GM18858 (cell line): Measurements from ENCODE around the gene TBL1X.

Experiments
- ATAC-seq: cut with Tn5 transposase; IDR thresholded peaks from one replicate; pipeline ENCODE4 v1.9.1; 2021; ENCODE audit not compliant: unreplicated experiment

The TBL1X gene

GRCh38 chrX:9698576-9698975 is 233.7 kb downstream of the TBL1X start:
- ATAC-seq, result no peak

DNA sequence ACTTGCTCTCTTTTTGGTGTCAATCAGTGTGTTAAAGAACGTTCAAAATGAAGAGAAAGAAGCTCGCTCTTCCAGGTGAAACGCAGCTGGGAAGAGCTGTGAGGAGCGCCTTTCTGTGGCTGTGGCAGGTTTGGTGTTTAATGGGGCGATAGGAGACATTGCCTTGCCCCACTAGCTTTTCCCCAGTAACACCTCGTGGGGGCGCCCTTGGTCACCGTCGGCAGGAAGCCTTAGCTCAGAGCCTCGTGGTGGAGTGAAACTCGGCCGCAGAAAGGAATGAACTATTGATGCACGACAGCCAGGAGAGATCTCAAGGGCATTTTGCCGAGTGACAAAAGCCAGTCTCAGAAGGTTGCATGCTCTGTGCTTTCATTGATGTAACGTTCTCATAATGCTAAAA is 235.7 kb downstream of the TBL1X start:
- ATAC-seq, result no peak

DNA sequence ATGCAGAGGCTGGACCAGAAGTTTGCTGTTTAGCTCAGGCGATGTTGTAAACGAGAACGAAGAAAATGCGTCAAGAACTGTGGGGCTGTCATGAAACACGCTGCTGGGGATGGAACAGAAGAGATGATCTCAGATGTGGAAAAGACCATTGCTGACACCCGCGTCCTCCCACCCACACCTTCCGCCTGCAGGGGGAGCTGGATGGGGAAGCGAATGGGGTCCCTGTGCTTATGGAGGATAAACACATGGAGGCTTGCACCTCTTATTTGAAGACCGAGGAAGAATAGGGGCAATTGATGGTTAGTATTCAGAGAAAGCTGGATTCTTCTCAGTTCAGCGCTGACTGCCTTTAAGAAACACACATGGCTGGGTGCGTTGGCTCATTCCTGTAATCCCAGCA is 236.9 kb downstream of the TBL1X start:
- no peak for ATAC-seq

DNA sequence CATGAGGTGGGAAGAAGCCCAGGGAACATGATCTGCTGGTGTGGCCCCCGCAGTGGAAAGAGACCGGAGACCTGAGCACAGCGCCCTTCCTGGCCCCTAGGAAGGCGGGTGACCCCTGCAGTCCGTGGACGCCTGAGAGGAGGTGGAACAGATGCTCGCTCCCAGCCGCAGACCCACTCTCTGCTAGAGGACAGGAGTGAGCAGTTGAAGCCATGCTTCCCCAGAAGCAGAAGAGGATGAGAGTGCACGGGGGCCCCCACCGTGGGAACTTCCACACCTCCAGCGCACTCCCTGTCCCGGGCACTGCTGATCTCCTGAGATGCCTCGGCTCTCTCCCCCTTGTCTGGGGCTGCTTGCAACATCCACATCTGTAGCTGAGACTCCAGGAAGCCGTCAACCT is 238.5 kb downstream of the TBL1X start:
- no peak for ATAC-seq

DNA sequence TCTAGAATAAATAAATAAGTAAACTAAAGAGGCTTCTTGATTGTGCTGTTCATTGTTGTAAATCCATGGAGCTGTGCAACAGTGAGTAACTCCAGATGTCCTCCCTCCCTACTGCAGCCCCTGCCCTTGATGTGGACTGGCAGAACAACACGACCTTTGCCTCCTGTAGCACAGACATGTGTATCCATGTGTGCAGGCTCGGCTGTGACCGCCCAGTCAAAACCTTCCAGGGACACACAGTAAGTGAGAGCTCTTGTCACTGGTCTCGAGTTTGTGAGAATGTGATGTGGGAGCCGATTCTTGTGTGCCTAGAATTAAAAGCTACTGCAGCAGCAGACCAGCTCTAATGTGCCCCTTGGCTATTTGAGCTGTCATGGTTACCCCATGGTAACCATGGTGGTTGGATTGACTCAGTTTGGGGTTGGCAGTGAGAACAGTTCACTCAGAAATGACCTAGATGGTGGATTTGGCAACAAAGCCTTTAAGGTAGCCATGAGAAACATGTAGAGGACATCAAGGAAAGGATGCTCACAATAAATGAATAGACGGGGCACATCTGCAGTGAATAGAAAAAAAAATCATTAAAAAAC is 240.1 kb downstream of the TBL1X start:
- no peak for ATAC-seq

- no peak for ATAC-seq
Measured at GRCh38 chrX:9706421-9706820, 241.6 kb downstream of the TBL1X start.

DNA sequence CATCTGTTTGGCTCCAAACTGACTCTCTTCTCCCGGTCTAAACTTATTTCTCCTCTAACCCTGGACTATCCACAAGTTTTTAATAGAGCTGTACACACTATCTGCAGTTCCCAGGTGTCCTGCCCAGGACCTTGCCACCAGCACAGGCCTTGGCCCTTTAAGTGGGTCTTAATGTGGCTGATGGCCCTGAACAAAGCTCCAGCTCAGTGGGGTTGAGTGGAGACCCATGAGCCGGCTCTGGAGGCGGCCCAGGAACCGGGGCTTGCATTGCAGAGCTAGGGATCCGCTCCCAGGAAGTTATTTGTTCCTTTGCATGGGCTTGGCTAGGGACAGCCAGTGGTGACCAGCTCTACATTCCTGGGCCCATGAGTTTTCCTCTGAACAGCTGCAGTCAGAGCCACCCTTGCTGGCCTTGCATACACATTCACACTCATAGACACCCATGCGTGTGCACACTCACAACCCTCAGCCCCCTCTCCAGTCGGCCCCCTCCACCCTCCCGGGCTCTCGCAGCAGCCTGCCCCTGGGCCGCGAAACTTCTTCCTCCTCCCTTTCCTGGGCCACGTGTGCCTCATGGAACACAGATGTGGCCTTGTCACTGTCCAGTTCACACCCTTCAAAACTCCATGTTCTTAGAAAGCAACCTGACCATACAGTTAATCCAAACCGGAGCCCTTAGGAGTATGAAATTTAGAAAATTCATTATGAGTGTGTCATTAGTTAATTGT is 242.6 kb downstream of the TBL1X start:
- no peak for ATAC-seq

DNA sequence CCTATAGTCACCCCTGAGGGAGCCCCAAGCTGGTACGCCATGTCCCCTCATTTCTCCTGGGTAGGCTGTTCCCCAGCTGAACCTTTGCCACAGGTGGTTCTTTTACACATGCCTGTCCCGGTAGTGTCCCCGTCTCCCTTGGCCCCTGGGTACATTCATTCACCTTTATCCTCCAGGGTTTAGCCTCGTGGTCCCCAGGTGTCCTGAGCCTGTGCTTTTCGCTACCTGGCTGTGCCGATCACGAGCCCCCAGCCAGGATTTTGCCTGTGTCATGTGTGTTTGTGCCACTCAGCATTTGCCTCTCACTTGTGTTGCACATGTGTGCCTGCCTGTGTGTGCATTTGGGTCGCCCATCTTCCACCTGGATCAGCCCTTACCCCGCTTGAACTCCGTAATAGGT is 243.2 kb downstream of the TBL1X start:
- no peak for ATAC-seq

- ATAC-seq, result peak; percentile 93
Measured at GRCh38 chrX:9708923-9709553, 244.2 kb downstream of the TBL1X start.

DNA sequence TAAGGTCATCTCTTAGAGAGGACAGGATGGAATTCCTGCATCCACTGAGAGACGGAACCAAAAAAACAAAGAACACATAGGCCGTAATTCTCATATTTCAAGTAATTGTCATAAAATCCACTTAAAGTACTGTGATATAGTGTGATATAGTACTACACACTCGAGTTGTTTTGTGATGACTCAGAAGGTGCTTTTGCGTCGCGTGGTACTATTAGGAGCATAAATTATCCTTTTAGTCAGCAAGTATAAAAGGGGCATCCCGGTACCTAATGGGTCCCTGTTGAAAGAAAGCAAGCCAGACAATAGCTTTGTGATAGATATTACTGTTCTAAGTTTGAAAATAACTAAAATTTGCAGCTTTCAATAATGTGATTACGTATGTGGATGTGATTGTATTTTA is 245.5 kb downstream of the TBL1X start:
- no peak for ATAC-seq

- no peak for ATAC-seq
Measured at GRCh38 chrX:9717376-9717775, 252.5 kb downstream of the TBL1X start.

- ATAC-seq, result no peak
Measured at GRCh38 chrX:9724711-9725110, 259.9 kb downstream of the TBL1X start.

DNA sequence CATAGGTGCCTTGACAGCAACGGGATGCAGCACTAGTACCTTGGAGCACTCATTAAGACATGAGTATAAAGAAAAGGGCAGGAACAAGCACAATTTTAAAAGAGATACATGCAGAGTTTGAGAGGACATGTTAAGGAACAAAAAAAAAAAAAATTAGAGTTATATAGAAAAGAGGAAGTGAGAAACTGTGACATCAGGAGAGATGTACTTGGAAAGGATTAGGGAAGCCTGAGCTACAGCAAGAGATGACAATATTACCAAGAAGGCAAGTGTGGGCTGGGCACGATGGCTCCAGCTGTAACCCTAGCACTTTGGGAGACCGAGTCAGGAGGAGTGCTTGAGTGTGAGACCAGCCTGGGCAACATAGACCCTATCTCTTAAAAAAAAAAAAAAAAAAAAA is 263.4 kb downstream of the TBL1X start:
- no peak for ATAC-seq

- ATAC-seq, result no peak
Measured at GRCh38 chrX:9729171-9729885, 264.5 kb downstream of the TBL1X start.

- ATAC-seq, result no peak
Measured at GRCh38 chrX:9730078-9730477, 265.2 kb downstream of the TBL1X start.

DNA sequence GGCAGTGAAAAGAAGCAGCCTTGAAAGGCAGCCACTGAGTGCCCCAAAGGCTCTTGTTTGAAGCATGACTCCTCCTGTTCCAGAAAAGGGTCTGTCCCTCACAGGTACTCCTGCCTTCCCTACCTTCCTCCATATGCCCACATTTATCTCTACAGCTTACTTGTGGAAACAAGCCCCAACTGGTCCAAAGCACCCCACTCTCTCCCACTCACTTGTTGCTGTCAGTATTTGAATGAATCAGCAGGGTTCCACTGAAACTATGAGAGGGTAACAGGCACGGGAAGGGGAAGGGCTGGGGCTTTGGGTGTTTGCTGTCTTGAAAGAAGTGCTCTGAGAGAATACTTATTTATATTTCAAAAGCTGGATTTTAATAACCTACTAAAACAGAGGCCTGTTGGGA is 265.9 kb downstream of the TBL1X start:
- no peak for ATAC-seq

DNA sequence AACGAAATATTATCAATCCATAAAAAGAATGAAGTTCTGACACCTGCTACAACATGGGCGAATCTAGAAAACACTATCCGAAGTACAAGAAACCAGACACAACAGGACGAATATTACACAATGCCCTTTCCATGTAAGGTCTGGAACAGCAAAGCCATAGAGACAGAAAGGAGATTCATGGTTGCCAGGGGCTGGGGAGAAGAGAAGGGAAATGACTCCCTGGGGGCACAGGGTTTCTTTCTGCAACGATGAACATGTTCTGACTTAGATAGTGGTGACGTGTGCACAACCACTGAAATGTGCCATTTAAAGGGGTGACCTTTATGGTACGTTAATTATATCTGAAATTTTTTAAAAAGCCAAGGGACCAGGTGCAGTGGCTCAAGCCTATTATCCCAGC is 272.5 kb downstream of the TBL1X start:
- ATAC-seq, result no peak

GRCh38 chrX:9738151-9738550 is 273.3 kb downstream of the TBL1X start:
- ATAC-seq, result no peak

- ATAC-seq, result no peak
Measured at GRCh38 chrX:9739130-9739529, 274.3 kb downstream of the TBL1X start.

DNA sequence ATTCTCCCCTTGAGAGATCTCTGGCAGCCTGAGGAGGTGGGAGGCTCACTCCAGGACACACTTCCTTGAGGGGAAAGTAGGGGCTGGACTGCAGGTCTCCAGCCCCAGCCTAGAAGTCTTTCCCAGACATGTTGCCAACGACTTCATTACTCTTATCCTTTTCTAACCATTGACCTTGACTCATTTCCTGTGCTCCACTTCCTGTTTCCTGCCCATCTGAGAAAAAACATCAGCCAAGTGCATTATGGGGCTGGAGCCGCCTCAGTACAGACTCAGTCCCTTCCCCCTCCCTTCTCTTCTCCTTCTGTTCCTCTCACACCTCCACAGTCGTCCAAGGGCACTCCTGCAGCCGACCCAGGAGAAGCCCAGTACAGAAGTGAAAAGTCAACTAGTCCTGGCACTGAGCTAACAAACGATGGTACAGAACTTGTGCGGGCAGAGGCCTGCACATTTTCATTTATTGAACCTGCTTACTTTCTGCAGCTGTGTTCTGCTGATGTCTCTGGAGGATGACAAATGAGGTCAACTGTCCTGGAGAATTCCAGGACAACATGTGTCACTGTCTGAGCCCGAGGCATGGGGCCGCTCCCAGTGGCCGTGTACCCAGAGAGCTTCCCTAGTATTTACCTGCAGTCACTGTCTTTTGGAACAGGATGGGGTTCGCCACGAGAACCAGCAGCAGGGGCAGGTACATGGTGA is 280.7 kb downstream of the TBL1X start:
- no peak for ATAC-seq

DNA sequence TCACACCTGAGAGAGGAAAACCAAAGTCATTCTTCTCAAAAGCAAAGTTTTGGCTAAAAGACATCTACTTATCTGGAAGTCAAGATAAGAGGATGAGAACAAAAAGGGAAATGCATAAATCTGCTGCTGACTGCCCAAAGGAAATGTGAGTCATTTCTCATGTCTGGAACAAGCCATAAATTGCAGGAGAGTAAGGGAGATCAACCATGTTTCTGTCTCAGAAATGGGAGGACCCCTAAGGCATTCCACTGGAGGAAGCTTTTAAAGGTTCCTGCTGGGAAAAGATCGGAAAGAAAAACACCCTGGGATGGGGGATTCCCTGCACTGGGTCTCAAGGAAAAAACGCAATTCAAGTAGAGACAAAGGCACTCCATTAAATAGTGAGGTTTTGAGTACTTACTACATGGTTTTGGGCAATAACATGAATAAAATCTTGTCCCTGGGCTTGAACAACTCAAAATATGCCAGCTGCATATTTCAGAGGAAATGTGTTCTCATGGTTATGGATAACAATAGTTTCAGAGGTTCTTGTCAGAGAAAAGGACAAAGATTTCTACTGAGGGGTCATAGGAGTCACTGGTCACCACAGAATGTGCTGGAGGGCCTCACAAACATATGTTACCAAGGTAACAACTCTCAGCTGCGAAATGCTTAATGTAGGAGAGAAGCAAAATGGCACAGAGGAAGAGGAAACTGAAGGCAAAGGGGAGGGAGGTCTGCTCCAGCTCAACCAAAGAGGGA is 281.5 kb downstream of the TBL1X start:
- ATAC-seq, result no peak
